GM23338 (cell line): Measurements from ENCODE around the gene ZMPSTE24. TPM values are rescaled to one million over a fixed set of nuclear protein-coding genes. Genes with fewer than 3 reads are reported as not detected.

Experiments
- ATAC-seq: fragments of 200-7000 bp; cut with Tn5 transposase; 3 replicates; pipeline ENCODE4 v1.9.1; 2020
- DNase-seq: peaks from one replicate; pipeline ENCODE4 v3.0.0-alpha.2; 2015; ENCODE audit warnings: low spot score
- H2AFZ ChIP-seq: fragments of 200-600 bp; sonication (generic); 2 replicates; pipeline ENCODE4 v1.8.0; 2016; ENCODE audit warnings: antibody characterized with exemption, mild to moderate bottlenecking, moderate library complexity
- H3F3A ChIP-seq: fragments of 200-600 bp; sonication (generic); replicated peaks from 2 replicates; pipeline ENCODE4 v1.8.0; 2017; ENCODE audit warnings: antibody characterized with exemption, mixed run types, low read depth
- H3K27ac ChIP-seq: fragments of 200-600 bp; sonication (generic); 2 replicates; pipeline ENCODE4 v1.6.1; 2016; ENCODE audit warnings: low read depth
- H3K27me3 ChIP-seq: fragments of 200-600 bp; sonication (generic); 2 replicates; pipeline ENCODE4 v1.8.0; 2016; ENCODE audit warnings: mild to moderate bottlenecking, mixed run types, moderate library complexity; ENCODE audit not compliant: insufficient read depth
- H3K36me3 ChIP-seq: fragments of 200-600 bp; sonication (generic); 2 replicates; pipeline ENCODE4 v1.8.0; 2016; ENCODE audit warnings: mild to moderate bottlenecking; ENCODE audit not compliant: insufficient read depth
- H3K4me1 ChIP-seq: fragments of 200-600 bp; sonication (generic); 2 replicates; pipeline ENCODE4 v1.8.0; 2016; ENCODE audit warnings: mild to moderate bottlenecking, moderate library complexity; ENCODE audit not compliant: insufficient read depth
- H3K4me2 ChIP-seq: fragments of 200-600 bp; sonication (generic); 2 replicates; pipeline ENCODE4 v1.7.1; 2017; ENCODE audit warnings: mixed run types
- H3K4me3 ChIP-seq: fragments of 200-600 bp; sonication (generic); 2 replicates; pipeline ENCODE4 v1.6.1; 2016; ENCODE audit warnings: mixed run types
- H3K79me2 ChIP-seq: fragments of 200-600 bp; sonication (generic); replicated peaks from 2 replicates; pipeline ENCODE4 v1.8.0; 2017; ENCODE audit warnings: mild to moderate bottlenecking; ENCODE audit not compliant: insufficient read depth
- H3K9me2 ChIP-seq: fragments of 200-600 bp; sonication (generic); 2 replicates; pipeline ENCODE4 v1.8.0; 2017; ENCODE audit not compliant: insufficient read depth
- H4K20me1 ChIP-seq: fragments of 200-600 bp; sonication (generic); replicated peaks from 2 replicates; pipeline ENCODE4 v1.8.0; 2017; ENCODE audit warnings: mild to moderate bottlenecking; ENCODE audit not compliant: insufficient read depth
- H3K27ac Mint-ChIP-seq: 2 replicates; pipeline ENCODE4 v1.8.0; 2020; ENCODE audit warnings: inconsistent platforms, mild to moderate bottlenecking, moderate library complexity, mixed read lengths
- H3K27me3 Mint-ChIP-seq: 3 replicates; pipeline ENCODE4 v1.8.0; 2022; ENCODE audit warnings: low read depth, mild to moderate bottlenecking, moderate library complexity, mixed read lengths, inconsistent platforms; ENCODE audit not compliant: insufficient read depth, poor library complexity
- H3K36me3 Mint-ChIP-seq: 3 replicates; pipeline ENCODE4 v1.8.0; 2021; ENCODE audit warnings: low read depth, mild to moderate bottlenecking, inconsistent platforms, moderate library complexity, mixed read lengths
- H3K4me1 Mint-ChIP-seq: 3 replicates; pipeline ENCODE4 v1.8.0; 2020; ENCODE audit warnings: mild to moderate bottlenecking, inconsistent platforms, mixed read lengths
- H3K4me3 Mint-ChIP-seq: 3 replicates; pipeline ENCODE4 v1.8.0; 2021; ENCODE audit warnings: moderate library complexity, mild to moderate bottlenecking, inconsistent platforms, mixed read lengths
- H3K9me3 Mint-ChIP-seq: 3 replicates; pipeline ENCODE4 v1.8.0; 2020; ENCODE audit warnings: moderate library complexity, mild to moderate bottlenecking, inconsistent platforms, mixed read lengths
- CREB1 ChIP-seq: fragments of 250-450 bp; sonication (Bioruptor Pico); IDR thresholded peaks from 2 replicates; pipeline ENCODE4 v1.5.0; 2020; ENCODE audit warnings: low read depth, mild to moderate bottlenecking, moderate library complexity
- EZH2 ChIP-seq: fragments of 200-600 bp; sonication (generic); IDR thresholded peaks from one replicate; pipeline ENCODE4 v1.8.0; 2017; ENCODE audit warnings: antibody characterized with exemption, mild to moderate bottlenecking, low read depth; ENCODE audit not compliant: unreplicated experiment
- EZH2phosphoT487 ChIP-seq: fragments of 200-600 bp; sonication (generic); IDR thresholded peaks from one replicate; pipeline ENCODE4 v1.8.1; 2018; ENCODE audit warnings: antibody characterized with exemption; ENCODE audit not compliant: unreplicated experiment
- JUNB ChIP-seq: IDR thresholded peaks from one replicate; pipeline ENCODE4 v1.6.1; 2016; ENCODE audit warnings: antibody characterized with exemption; ENCODE audit not compliant: unreplicated experiment
- NANOG ChIP-seq: IDR thresholded peaks from 2 replicates; pipeline ENCODE4 v1.6.1; 2016; ENCODE audit warnings: antibody characterized with exemption, borderline replicate concordance
- POLR2AphosphoS5 ChIP-seq: IDR thresholded peaks from 2 replicates; pipeline ENCODE4 v1.6.1; 2016; ENCODE audit warnings: antibody characterized with exemption, low read depth
- STAT1 ChIP-seq: IDR thresholded peaks from one replicate; pipeline ENCODE4 v1.6.1; 2016; ENCODE audit warnings: antibody characterized with exemption; ENCODE audit not compliant: unreplicated experiment
- ZNF114 ChIP-seq: fragments of 250-450 bp; sonication (Bioruptor Pico); IDR thresholded peaks from 2 replicates; pipeline ENCODE4 v1.5.0; 2020; ENCODE audit warnings: mild to moderate bottlenecking, moderate library complexity
- ZNF331 ChIP-seq: fragments of 250-450 bp; sonication (Bioruptor Pico); IDR thresholded peaks from 2 replicates; pipeline ENCODE4 v1.5.0; 2020; ENCODE audit warnings: low read depth, mild to moderate bottlenecking, moderate library complexity
- polyA plus RNA-seq: library from polyadenylated mRNA; unstranded; fragments of >200 nt; fragmentation: Nextera tagmentation; extraction: Ambion mirVana; gene quantifications from 2 replicates; pipeline ENCODE4 v1.2.1, GENCODE V29; 2016
- total RNA-seq: library from RNA; depleted of rRNA; stranded (reverse); fragments of >200 nt; shearing (Covaris generic); gene quantifications from 2 replicates; pipeline ENCODE4 v1.2.3, GENCODE V29; 2014
- TF ChIP-seq, protein P1 (sequence below): fragments of 250-450 bp; sonication (Bioruptor Pico); IDR thresholded peaks from 2 replicates; pipeline ENCODE4 v1.5.0; 2020; ENCODE audit warnings: mild to moderate bottlenecking, moderate library complexity
- TF ChIP-seq, protein P2 (sequence below), 2 experiments: fragments of 200-600 bp in 1 of 2; sonication (generic) in 1 of 2; conservative IDR thresholded peaks; 2 replicates each; pipeline versions ENCODE4 v1.5.1 to v1.6.1; 2016 to 2017; ENCODE audit warnings: antibody characterized with exemption in 2 of 2, low read depth in 2 of 2, mild to moderate bottlenecking in 2 of 2, moderate library complexity in 1 of 2
- TF ChIP-seq, protein P3 (sequence below): IDR thresholded peaks from one replicate; pipeline ENCODE4 v1.6.1; 2018; ENCODE audit warnings: antibody characterized with exemption; ENCODE audit not compliant: unreplicated experiment
- TF ChIP-seq, protein P4 (sequence below): IDR thresholded peaks from 2 replicates; pipeline ENCODE4 v1.6.1; 2016; ENCODE audit warnings: antibody characterized with exemption

ZMPSTE24 gene
- total and polyA plus RNA-seq, 2 experiments from 2014 or later, result 23.1 to 51.2 TPM

GRCh38 chr1:40266786-40267535 lies 8.9 kb downstream of the ZMPSTE24 start:
- no peaks in the 10 kb centered on the region for H3K4me1 Mint-ChIP-seq
- Histone ChIP-seq H3K4me1 (no peaks in the 10 kb centered on the region), H3K36me3 (peaks cover 44% of the 10 kb centered on the region), H3K4me2 (no peak overlapping the region), H4K20me1 (peaks cover 4% of the 10 kb centered on the region; the same call in 1 of the 2 replicates), H3K79me2 (peaks cover 33% of the 10 kb centered on the region; the same call in 1 of the 2 replicates), H3K27ac (no peak overlapping the region), H3F3A (no peaks in the 10 kb centered on the region), H3K9me2 (no peaks in the 10 kb centered on the region), H2AFZ (no peak overlapping the region), H3K4me3 (no peak overlapping the region), H3K27me3 (no peaks in the 10 kb centered on the region)
- H3K36me3 Mint-ChIP-seq, result peaks cover 47% of the 10 kb centered on the region
- H3K27me3 Mint-ChIP-seq, result peaks cover 4% of the 10 kb centered on the region
- no peak for TF ChIP-seq ZNF331
- no peak for TF ChIP-seq EZH2
- TF ChIP-seq POLR2AphosphoS5, result no peak
- TF ChIP-seq, protein P1, sequence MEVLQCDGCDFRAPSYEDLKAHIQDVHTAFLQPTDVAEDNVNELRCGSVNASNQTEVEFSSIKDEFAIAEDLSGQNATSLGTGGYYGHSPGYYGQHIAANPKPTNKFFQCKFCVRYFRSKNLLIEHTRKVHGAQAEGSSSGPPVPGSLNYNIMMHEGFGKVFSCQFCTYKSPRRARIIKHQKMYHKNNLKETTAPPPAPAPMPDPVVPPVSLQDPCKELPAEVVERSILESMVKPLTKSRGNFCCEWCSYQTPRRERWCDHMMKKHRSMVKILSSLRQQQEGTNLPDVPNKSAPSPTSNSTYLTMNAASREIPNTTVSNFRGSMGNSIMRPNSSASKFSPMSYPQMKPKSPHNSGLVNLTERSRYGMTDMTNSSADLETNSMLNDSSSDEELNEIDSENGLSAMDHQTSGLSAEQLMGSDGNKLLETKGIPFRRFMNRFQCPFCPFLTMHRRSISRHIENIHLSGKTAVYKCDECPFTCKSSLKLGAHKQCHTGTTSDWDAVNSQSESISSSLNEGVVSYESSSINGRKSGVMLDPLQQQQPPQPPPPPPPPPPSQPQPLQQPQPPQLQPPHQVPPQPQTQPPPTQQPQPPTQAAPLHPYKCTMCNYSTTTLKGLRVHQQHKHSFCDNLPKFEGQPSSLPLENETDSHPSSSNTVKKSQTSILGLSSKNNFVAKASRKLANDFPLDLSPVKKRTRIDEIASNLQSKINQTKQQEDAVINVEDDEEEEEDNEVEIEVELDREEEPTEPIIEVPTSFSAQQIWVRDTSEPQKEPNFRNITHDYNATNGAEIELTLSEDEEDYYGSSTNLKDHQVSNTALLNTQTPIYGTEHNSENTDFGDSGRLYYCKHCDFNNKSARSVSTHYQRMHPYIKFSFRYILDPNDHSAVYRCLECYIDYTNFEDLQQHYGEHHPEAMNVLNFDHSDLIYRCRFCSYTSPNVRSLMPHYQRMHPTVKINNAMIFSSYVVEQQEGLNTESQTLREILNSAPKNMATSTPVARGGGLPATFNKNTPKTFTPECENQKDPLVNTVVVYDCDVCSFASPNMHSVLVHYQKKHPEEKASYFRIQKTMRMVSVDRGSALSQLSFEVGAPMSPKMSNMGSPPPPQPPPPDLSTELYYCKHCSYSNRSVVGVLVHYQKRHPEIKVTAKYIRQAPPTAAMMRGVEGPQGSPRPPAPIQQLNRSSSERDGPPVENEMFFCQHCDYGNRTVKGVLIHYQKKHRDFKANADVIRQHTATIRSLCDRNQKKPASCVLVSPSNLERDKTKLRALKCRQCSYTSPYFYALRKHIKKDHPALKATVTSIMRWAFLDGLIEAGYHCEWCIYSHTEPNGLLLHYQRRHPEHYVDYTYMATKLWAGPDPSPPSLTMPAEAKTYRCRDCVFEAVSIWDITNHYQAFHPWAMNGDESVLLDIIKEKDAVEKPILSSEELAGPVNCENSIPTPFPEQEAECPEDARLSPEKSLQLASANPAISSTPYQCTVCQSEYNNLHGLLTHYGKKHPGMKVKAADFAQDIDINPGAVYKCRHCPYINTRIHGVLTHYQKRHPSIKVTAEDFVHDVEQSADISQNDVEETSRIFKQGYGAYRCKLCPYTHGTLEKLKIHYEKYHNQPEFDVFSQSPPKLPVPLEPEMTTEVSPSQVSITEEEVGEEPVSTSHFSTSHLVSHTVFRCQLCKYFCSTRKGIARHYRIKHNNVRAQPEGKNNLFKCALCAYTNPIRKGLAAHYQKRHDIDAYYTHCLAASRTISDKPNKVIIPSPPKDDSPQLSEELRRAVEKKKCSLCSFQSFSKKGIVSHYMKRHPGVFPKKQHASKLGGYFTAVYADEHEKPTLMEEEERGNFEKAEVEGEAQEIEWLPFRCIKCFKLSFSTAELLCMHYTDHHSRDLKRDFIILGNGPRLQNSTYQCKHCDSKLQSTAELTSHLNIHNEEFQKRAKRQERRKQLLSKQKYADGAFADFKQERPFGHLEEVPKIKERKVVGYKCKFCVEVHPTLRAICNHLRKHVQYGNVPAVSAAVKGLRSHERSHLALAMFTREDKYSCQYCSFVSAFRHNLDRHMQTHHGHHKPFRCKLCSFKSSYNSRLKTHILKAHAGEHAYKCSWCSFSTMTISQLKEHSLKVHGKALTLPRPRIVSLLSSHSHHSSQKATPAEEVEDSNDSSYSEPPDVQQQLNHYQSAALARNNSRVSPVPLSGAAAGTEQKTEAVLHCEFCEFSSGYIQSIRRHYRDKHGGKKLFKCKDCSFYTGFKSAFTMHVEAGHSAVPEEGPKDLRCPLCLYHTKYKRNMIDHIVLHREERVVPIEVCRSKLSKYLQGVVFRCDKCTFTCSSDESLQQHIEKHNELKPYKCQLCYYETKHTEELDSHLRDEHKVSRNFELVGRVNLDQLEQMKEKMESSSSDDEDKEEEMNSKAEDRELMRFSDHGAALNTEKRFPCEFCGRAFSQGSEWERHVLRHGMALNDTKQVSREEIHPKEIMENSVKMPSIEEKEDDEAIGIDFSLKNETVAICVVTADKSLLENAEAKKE (CRISPR knock-in tag), result no peak
- no peak for TF ChIP-seq NANOG
- no peak for TF ChIP-seq STAT1
- no peak for TF ChIP-seq CREB1 (CRISPR knock-in tag)
- TF ChIP-seq, protein P2, sequence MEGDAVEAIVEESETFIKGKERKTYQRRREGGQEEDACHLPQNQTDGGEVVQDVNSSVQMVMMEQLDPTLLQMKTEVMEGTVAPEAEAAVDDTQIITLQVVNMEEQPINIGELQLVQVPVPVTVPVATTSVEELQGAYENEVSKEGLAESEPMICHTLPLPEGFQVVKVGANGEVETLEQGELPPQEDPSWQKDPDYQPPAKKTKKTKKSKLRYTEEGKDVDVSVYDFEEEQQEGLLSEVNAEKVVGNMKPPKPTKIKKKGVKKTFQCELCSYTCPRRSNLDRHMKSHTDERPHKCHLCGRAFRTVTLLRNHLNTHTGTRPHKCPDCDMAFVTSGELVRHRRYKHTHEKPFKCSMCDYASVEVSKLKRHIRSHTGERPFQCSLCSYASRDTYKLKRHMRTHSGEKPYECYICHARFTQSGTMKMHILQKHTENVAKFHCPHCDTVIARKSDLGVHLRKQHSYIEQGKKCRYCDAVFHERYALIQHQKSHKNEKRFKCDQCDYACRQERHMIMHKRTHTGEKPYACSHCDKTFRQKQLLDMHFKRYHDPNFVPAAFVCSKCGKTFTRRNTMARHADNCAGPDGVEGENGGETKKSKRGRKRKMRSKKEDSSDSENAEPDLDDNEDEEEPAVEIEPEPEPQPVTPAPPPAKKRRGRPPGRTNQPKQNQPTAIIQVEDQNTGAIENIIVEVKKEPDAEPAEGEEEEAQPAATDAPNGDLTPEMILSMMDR (conservative IDR thresholded peaks at IDR 0.05; ENCODE audit: low read depth in 2 of 2), result no peak
- TF ChIP-seq, protein P3, sequence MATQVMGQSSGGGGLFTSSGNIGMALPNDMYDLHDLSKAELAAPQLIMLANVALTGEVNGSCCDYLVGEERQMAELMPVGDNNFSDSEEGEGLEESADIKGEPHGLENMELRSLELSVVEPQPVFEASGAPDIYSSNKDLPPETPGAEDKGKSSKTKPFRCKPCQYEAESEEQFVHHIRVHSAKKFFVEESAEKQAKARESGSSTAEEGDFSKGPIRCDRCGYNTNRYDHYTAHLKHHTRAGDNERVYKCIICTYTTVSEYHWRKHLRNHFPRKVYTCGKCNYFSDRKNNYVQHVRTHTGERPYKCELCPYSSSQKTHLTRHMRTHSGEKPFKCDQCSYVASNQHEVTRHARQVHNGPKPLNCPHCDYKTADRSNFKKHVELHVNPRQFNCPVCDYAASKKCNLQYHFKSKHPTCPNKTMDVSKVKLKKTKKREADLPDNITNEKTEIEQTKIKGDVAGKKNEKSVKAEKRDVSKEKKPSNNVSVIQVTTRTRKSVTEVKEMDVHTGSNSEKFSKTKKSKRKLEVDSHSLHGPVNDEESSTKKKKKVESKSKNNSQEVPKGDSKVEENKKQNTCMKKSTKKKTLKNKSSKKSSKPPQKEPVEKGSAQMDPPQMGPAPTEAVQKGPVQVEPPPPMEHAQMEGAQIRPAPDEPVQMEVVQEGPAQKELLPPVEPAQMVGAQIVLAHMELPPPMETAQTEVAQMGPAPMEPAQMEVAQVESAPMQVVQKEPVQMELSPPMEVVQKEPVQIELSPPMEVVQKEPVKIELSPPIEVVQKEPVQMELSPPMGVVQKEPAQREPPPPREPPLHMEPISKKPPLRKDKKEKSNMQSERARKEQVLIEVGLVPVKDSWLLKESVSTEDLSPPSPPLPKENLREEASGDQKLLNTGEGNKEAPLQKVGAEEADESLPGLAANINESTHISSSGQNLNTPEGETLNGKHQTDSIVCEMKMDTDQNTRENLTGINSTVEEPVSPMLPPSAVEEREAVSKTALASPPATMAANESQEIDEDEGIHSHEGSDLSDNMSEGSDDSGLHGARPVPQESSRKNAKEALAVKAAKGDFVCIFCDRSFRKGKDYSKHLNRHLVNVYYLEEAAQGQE, result no peak
- no peak for TF ChIP-seq ZNF114 (CRISPR knock-in tag)
- no peak for TF ChIP-seq EZH2phosphoT487
- TF ChIP-seq, protein P4, sequence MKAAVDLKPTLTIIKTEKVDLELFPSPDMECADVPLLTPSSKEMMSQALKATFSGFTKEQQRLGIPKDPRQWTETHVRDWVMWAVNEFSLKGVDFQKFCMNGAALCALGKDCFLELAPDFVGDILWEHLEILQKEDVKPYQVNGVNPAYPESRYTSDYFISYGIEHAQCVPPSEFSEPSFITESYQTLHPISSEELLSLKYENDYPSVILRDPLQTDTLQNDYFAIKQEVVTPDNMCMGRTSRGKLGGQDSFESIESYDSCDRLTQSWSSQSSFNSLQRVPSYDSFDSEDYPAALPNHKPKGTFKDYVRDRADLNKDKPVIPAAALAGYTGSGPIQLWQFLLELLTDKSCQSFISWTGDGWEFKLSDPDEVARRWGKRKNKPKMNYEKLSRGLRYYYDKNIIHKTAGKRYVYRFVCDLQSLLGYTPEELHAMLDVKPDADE, result no peak
- no peak for TF ChIP-seq JUNB
- no peak overlapping the region for H3K4me3 Mint-ChIP-seq
- no peak overlapping the region for H3K27ac Mint-ChIP-seq
- DNase-seq (no peak), ATAC-seq (no peak)
- H3K9me3 Mint-ChIP-seq, result no peaks in the 10 kb centered on the region
